ENCODE data around the gene DSC3.
"Not testable (repeated sequence)": the region's sequence is repeated elsewhere in the genome, so short reads cannot be mapped to it uniquely, and the experiment has no call there.

DSC3 gene

GRCh38 chr18:31050635-31051034 lies 8.1 kb upstream of the DSC3 start:
- Mint-ChIP-seq H3K4me3 (no peak overlapping the region), H3K36me3 (ENCODE audit: low read depth) (no peaks in the 10 kb centered on the region), H3K27me3 (ENCODE audit: low read depth) (no peaks in the 10 kb centered on the region), H3K27ac (no peak overlapping the region), H3K4me1 (ENCODE audit: low read depth) (no peaks in the 10 kb centered on the region), H3K9me3 (peaks cover 13% of the 10 kb centered on the region)

- Mint-ChIP-seq H3K27ac (no peak overlapping the region), H3K4me3 (no peak overlapping the region), H3K4me1 (ENCODE audit: low read depth) (no peaks in the 10 kb centered on the region), H3K36me3 (ENCODE audit: low read depth) (no peaks in the 10 kb centered on the region), H3K9me3 (peaks cover 13% of the 10 kb centered on the region), H3K27me3 (ENCODE audit: low read depth) (peaks cover 2% of the 10 kb centered on the region)
Measured at GRCh38 chr18:31049189-31049588, 6.6 kb upstream of the DSC3 start.

GRCh38 chr18:31048216-31048615 lies 5.7 kb upstream of the DSC3 start:
- no peak overlapping the region for H3K4me3 Mint-ChIP-seq
- H3K4me1 Mint-ChIP-seq (ENCODE audit: low read depth): no peaks in the 10 kb centered on the region
- peaks cover 23% of the 10 kb centered on the region for H3K9me3 Mint-ChIP-seq

GRCh38 chr18:31046916-31047315 lies 4.4 kb upstream of the DSC3 start:
- Mint-ChIP-seq H3K36me3 (ENCODE audit: low read depth) (peaks cover 3% of the 10 kb centered on the region), H3K4me1 (ENCODE audit: low read depth) (no peaks in the 10 kb centered on the region), H3K4me3 (no peak overlapping the region), H3K27ac (no peak overlapping the region), H3K27me3 (ENCODE audit: low read depth) (peaks cover 20% of the 10 kb centered on the region), H3K9me3 (peaks cover 13% of the 10 kb centered on the region)

More at GRCh38 chr18:31048216-31048615, 5.7 kb upstream of the DSC3 start:
- peaks cover 12% of the 10 kb centered on the region for H3K27me3 Mint-ChIP-seq (ENCODE audit: low read depth)
- H3K36me3 Mint-ChIP-seq (ENCODE audit: low read depth): peaks cover 1% of the 10 kb centered on the region
- no peak overlapping the region for H3K27ac Mint-ChIP-seq

- H3K27ac Mint-ChIP-seq: no peak overlapping the region
- H3K36me3 Mint-ChIP-seq (ENCODE audit: low read depth): peaks cover 3% of the 10 kb centered on the region
- peaks cover 13% of the 10 kb centered on the region for H3K9me3 Mint-ChIP-seq
- no peak overlapping the region for H3K4me3 Mint-ChIP-seq
- H3K4me1 Mint-ChIP-seq (ENCODE audit: low read depth): no peaks in the 10 kb centered on the region
- H3K27me3 Mint-ChIP-seq (ENCODE audit: low read depth): peaks cover 33% of the 10 kb centered on the region
Measured at GRCh38 chr18:31045599-31045998, 3.1 kb upstream of the DSC3 start.

GRCh38 chr18:31044926-31045325 lies 2.4 kb upstream of the DSC3 start:
- Mint-ChIP-seq H3K27ac (no peak overlapping the region), H3K9me3 (peaks cover 13% of the 10 kb centered on the region), H3K36me3 (ENCODE audit: low read depth) (peaks cover 3% of the 10 kb centered on the region), H3K4me3 (no peak overlapping the region), H3K27me3 (ENCODE audit: low read depth) (peaks cover 38% of the 10 kb centered on the region), H3K4me1 (ENCODE audit: low read depth) (no peaks in the 10 kb centered on the region)

- H3K4me1 Mint-ChIP-seq (ENCODE audit: low read depth): no peaks in the 10 kb centered on the region
- H3K27me3 Mint-ChIP-seq (ENCODE audit: low read depth): peaks cover 38% of the 10 kb centered on the region
- no peak overlapping the region for H3K4me3 Mint-ChIP-seq
- H3K9me3 Mint-ChIP-seq: peaks cover 13% of the 10 kb centered on the region
- no peak overlapping the region for H3K27ac Mint-ChIP-seq
- peaks cover 3% of the 10 kb centered on the region for H3K36me3 Mint-ChIP-seq (ENCODE audit: low read depth)
Measured at GRCh38 chr18:31043709-31044108, 1.2 kb upstream of the DSC3 start.

- H3K9me3 Mint-ChIP-seq: peaks cover 13% of the 10 kb centered on the region
Measured at GRCh38 chr18:31042084-31042405, 497 bp downstream of the DSC3 start.

GRCh38 chr18:31041271-31042083 lies 1.1 kb downstream of the DSC3 start:
- Mint-ChIP-seq H3K4me1 (ENCODE audit: low read depth) (no peaks in the 10 kb centered on the region), H3K27me3 (ENCODE audit: low read depth) (peaks cover 38% of the 10 kb centered on the region)

More at GRCh38 chr18:31042084-31042405, 497 bp downstream of the DSC3 start:
- Mint-ChIP-seq H3K4me1 (ENCODE audit: low read depth) (no peaks in the 10 kb centered on the region), H3K36me3 (ENCODE audit: low read depth) (peaks cover 3% of the 10 kb centered on the region), H3K4me3 (no peak overlapping the region), H3K27ac (no peak overlapping the region), H3K27me3 (ENCODE audit: low read depth) (peaks cover 38% of the 10 kb centered on the region)

GRCh38 chr18:31040686-31041270 lies 1.8 kb downstream of the DSC3 start:
- Mint-ChIP-seq H3K36me3 (ENCODE audit: low read depth) (peaks cover 3% of the 10 kb centered on the region), H3K4me3 (no peak overlapping the region), H3K4me1 (ENCODE audit: low read depth) (no peaks in the 10 kb centered on the region), H3K27me3 (ENCODE audit: low read depth) (peaks cover 38% of the 10 kb centered on the region), H3K9me3 (peaks cover 13% of the 10 kb centered on the region), H3K27ac (no peak overlapping the region)

More at GRCh38 chr18:31041271-31042083, 1.1 kb downstream of the DSC3 start:
- Mint-ChIP-seq H3K4me3 (no peak overlapping the region), H3K36me3 (ENCODE audit: low read depth) (peaks cover 3% of the 10 kb centered on the region), H3K27ac (peak overlapping the region; percentile 31), H3K9me3 (peaks cover 13% of the 10 kb centered on the region)

GRCh38 chr18:31039426-31039825 lies 3.1 kb downstream of the DSC3 start:
- Mint-ChIP-seq H3K27me3 (ENCODE audit: low read depth) (peaks cover 38% of the 10 kb centered on the region), H3K27ac (no peak overlapping the region), H3K4me1 (ENCODE audit: low read depth) (no peaks in the 10 kb centered on the region), H3K36me3 (ENCODE audit: low read depth) (peaks cover 3% of the 10 kb centered on the region), H3K9me3 (peaks cover 13% of the 10 kb centered on the region), H3K4me3 (no peak overlapping the region)

GRCh38 chr18:31037686-31038085 lies 4.9 kb downstream of the DSC3 start:
- not testable (repeated sequence) for H3K4me1 Mint-ChIP-seq (ENCODE audit: low read depth); H3K27ac Mint-ChIP-seq; H3K9me3 Mint-ChIP-seq; H3K4me3 Mint-ChIP-seq; H3K36me3 Mint-ChIP-seq (ENCODE audit: low read depth)
- peaks cover 23% of the 10 kb centered on the region for H3K27me3 Mint-ChIP-seq (ENCODE audit: low read depth)

- Mint-ChIP-seq H3K36me3 (ENCODE audit: low read depth) (no peaks in the 10 kb centered on the region), H3K27me3 (ENCODE audit: low read depth) (no peaks in the 10 kb centered on the region), H3K27ac (no peak overlapping the region), H3K4me1 (ENCODE audit: low read depth) (no peaks in the 10 kb centered on the region), H3K4me3 (no peak overlapping the region), H3K9me3 (peaks cover 4% of the 10 kb centered on the region)
Measured at GRCh38 chr18:31034541-31034940, 8.0 kb downstream of the DSC3 start.

GRCh38 chr18:31030574-31031278 lies 11.8 kb downstream of the DSC3 start:
- Mint-ChIP-seq H3K9me3 (peaks cover 4% of the 10 kb centered on the region), H3K27me3 (ENCODE audit: low read depth) (no peaks in the 10 kb centered on the region)

More at GRCh38 chr18:31030574-31031278, 11.8 kb downstream of the DSC3 start:
- no peak overlapping the region for H3K4me3 Mint-ChIP-seq
- H3K4me1 Mint-ChIP-seq (ENCODE audit: low read depth): no peaks in the 10 kb centered on the region
- no peaks in the 10 kb centered on the region for H3K36me3 Mint-ChIP-seq (ENCODE audit: low read depth)
- H3K27ac Mint-ChIP-seq: no peak overlapping the region
